ENCODE data around the gene GRIN2A.

DNA sequence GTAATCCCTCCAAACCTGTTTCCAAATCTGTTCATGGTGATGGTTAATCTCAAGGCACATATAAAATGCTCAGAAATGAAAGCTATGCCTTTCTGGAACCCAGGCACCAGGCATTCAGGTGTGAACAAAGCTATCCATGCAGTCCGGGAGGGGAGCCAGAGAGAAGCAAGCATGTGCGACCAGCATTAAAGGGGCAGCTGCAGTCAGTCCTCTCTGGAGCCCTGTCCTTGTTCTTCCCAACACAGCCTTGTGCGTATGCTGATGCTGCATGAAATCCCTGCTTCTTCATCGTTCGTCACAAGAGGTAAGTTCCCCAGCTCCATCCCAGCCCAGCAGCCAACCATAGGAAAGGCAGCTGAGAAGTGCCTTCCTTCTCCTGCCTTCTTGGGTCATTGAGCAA is 148.7 kb downstream of the GRIN2A start:
- TF ChIP-seq, protein P1, sequence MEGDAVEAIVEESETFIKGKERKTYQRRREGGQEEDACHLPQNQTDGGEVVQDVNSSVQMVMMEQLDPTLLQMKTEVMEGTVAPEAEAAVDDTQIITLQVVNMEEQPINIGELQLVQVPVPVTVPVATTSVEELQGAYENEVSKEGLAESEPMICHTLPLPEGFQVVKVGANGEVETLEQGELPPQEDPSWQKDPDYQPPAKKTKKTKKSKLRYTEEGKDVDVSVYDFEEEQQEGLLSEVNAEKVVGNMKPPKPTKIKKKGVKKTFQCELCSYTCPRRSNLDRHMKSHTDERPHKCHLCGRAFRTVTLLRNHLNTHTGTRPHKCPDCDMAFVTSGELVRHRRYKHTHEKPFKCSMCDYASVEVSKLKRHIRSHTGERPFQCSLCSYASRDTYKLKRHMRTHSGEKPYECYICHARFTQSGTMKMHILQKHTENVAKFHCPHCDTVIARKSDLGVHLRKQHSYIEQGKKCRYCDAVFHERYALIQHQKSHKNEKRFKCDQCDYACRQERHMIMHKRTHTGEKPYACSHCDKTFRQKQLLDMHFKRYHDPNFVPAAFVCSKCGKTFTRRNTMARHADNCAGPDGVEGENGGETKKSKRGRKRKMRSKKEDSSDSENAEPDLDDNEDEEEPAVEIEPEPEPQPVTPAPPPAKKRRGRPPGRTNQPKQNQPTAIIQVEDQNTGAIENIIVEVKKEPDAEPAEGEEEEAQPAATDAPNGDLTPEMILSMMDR (IDR thresholded peaks at IDR 0.05): no peak
- no peak for TF ChIP-seq POLR2A (IDR thresholded peaks at IDR 0.05)
- TF ChIP-seq POLR2AphosphoS5 (IDR thresholded peaks at IDR 0.05): no peak
